Endothelial cell (in vitro differentiated cells): Measurements from ENCODE around the gene TNIP1. TPM values are rescaled to one million over a fixed set of nuclear protein-coding genes. Genes with fewer than 3 reads are reported as not detected.

Experiments
- DNase-seq: peaks from one replicate; pipeline ENCODE4 v3.0.0; 2021; ENCODE audit warnings: low spot score
- H3K27ac Mint-ChIP-seq: one replicate; pipeline ENCODE4 v1.8.0; 2021; ENCODE audit warnings: mixed read lengths, inconsistent platforms; ENCODE audit not compliant: unreplicated experiment
- H3K27me3 Mint-ChIP-seq: one replicate; pipeline ENCODE4 v1.8.0; 2021; ENCODE audit warnings: mild to moderate bottlenecking, moderate library complexity, mixed read lengths, inconsistent platforms; ENCODE audit not compliant: unreplicated experiment
- H3K36me3 Mint-ChIP-seq: one replicate; pipeline ENCODE4 v1.8.0; 2021; ENCODE audit warnings: mild to moderate bottlenecking, low read depth, mixed read lengths, inconsistent platforms; ENCODE audit not compliant: unreplicated experiment
- H3K4me1 Mint-ChIP-seq: one replicate; pipeline ENCODE4 v1.8.0; 2021; ENCODE audit warnings: mild to moderate bottlenecking, mixed read lengths, inconsistent platforms; ENCODE audit not compliant: unreplicated experiment
- H3K4me3 Mint-ChIP-seq: one replicate; pipeline ENCODE4 v1.8.0; 2021; ENCODE audit warnings: mild to moderate bottlenecking, mixed read lengths, inconsistent platforms; ENCODE audit not compliant: unreplicated experiment
- H3K9me3 Mint-ChIP-seq: one replicate; pipeline ENCODE4 v1.8.0; 2021; ENCODE audit warnings: mixed read lengths, inconsistent platforms; ENCODE audit not compliant: unreplicated experiment
- CTCF ChIP-seq: fragments of 200-600 bp; sonication (generic); IDR thresholded peaks from one replicate; pipeline ENCODE4 v1.5.0; 2021; ENCODE audit warnings: antibody characterized with exemption; ENCODE audit not compliant: unreplicated experiment
- total RNA-seq: library from RNA; stranded (reverse); fragmentation: NEBNext Ultra II Directional; extraction: Animal tissue kit (Norgen Biotek cat#: 25700); gene quantifications from one replicate; pipeline ENCODE4 v1.2.1, GENCODE V29; 2021; ENCODE audit not compliant: unreplicated experiment

TNIP1 gene
- total RNA-seq, 1 donor from 2014 or later = 76.0 TPM

- Mint-ChIP-seq H3K27me3 (peaks cover 1% of the 10 kb centered on the region), H3K36me3 (peaks cover 47% of the 10 kb centered on the region), H3K9me3 (no peaks in the 10 kb centered on the region), H3K4me3 (no peak overlapping the region), H3K27ac (no peak overlapping the region), H3K4me1 (peaks cover 4% of the 10 kb centered on the region)
- TF ChIP-seq CTCF = no peak
- DNase-seq = no peak
Observed at GRCh38 chr5:151040211-151040747, 40.6 kb downstream of the TNIP1 start.

GRCh38 chr5:151039665-151040064 is 41.2 kb downstream of the TNIP1 start:
- H3K36me3 Mint-ChIP-seq = peaks cover 51% of the 10 kb centered on the region

GRCh38 chr5:151038801-151039238 is 42.0 kb downstream of the TNIP1 start:
- TF ChIP-seq CTCF = no peak

More at GRCh38 chr5:151039665-151040064, 41.2 kb downstream of the TNIP1 start:
- DNase-seq = no peak
- Mint-ChIP-seq H3K4me1 (peaks cover 4% of the 10 kb centered on the region), H3K4me3 (no peak overlapping the region), H3K9me3 (no peaks in the 10 kb centered on the region), H3K27ac (no peak overlapping the region), H3K27me3 (peaks cover 1% of the 10 kb centered on the region)
- TF ChIP-seq CTCF = no peak

GRCh38 chr5:151038412-151038745 is 42.5 kb downstream of the TNIP1 start:
- Mint-ChIP-seq H3K4me1 (peaks cover 4% of the 10 kb centered on the region), H3K27ac (no peak overlapping the region), H3K4me3 (peak overlapping the region; percentile 40), H3K36me3 (peaks cover 58% of the 10 kb centered on the region), H3K9me3 (no peaks in the 10 kb centered on the region), H3K27me3 (peaks cover 6% of the 10 kb centered on the region)
- no peak for DNase-seq
- no peak for TF ChIP-seq CTCF

More at GRCh38 chr5:151038801-151039238, 42.0 kb downstream of the TNIP1 start:
- H3K4me3 Mint-ChIP-seq = peak overlapping the region; percentile 40
- H3K4me1 Mint-ChIP-seq = peaks cover 4% of the 10 kb centered on the region
- peaks cover 6% of the 10 kb centered on the region for H3K27me3 Mint-ChIP-seq
- H3K9me3 Mint-ChIP-seq = no peaks in the 10 kb centered on the region
- no peak for DNase-seq
- H3K27ac Mint-ChIP-seq = no peak overlapping the region
- peaks cover 55% of the 10 kb centered on the region for H3K36me3 Mint-ChIP-seq

GRCh38 chr5:151037561-151038411 is 43.0 kb downstream of the TNIP1 start:
- no peak for TF ChIP-seq CTCF
- Mint-ChIP-seq H3K4me3 (no peak overlapping the region), H3K36me3 (peaks cover 54% of the 10 kb centered on the region), H3K27ac (no peak overlapping the region), H3K9me3 (no peaks in the 10 kb centered on the region), H3K4me1 (peaks cover 4% of the 10 kb centered on the region), H3K27me3 (peaks cover 6% of the 10 kb centered on the region)
- DNase-seq = no peak
